MCF 10A (cell line): ENCODE results near the gene GLYATL3. TPM values are rescaled to one million over a fixed set of nuclear protein-coding genes. Genes with fewer than 3 reads are reported as not detected.
A peak's percentile ranks its signal among the peaks of the same experiment; 100 is the strongest.

Experiments used
- BruUV-seq: library from RNA; stranded (reverse); fragments of 400-500 nt; replicated peaks from 2 replicates; lab custom pipeline; 2021; lab: Mats Ljungman, UMichigan
- CTCF ChIA-PET: fragments of 300-600 bp; sonication (Branson Sonifier 250); formaldehyde crosslinking; extraction: SDS; loops from one replicate; lab custom pipeline; 2021; ENCODE audit warnings: antibody characterized with exemption, inconsistent platforms; lab: Yijun Ruan, JAX
- POLR2A ChIA-PET: fragments of 300-600, 350-650 bp; sonication (Branson Sonifier 250); formaldehyde crosslinking; extraction: SDS; loops from one replicate; lab custom pipeline; 2020; ENCODE audit warnings: antibody characterized with exemption, inconsistent platforms; lab: Yijun Ruan, JAX
- DNase-seq: peaks from one replicate; pipeline ENCODE4 v3.0.0-alpha.2; 2018; ENCODE audit not compliant: unreplicated experiment
- H3K27ac Mint-ChIP-seq: one replicate; pipeline ENCODE4 v1.8.0; 2022; ENCODE audit warnings: mild to moderate bottlenecking, low read depth, mixed read lengths; ENCODE audit not compliant: unreplicated experiment
- H3K27me3 Mint-ChIP-seq: one replicate; pipeline ENCODE4 v1.8.0; 2022; ENCODE audit warnings: mixed read lengths; ENCODE audit not compliant: insufficient read depth, unreplicated experiment
- H3K36me3 Mint-ChIP-seq: one replicate; pipeline ENCODE4 v1.8.0; 2022; ENCODE audit warnings: mild to moderate bottlenecking, moderate library complexity, mixed read lengths; ENCODE audit not compliant: insufficient read depth, unreplicated experiment
- H3K4me1 Mint-ChIP-seq: one replicate; pipeline ENCODE4 v1.8.0; 2022; ENCODE audit warnings: mixed read lengths; ENCODE audit not compliant: insufficient read depth, unreplicated experiment
- H3K4me3 Mint-ChIP-seq: one replicate; pipeline ENCODE4 v1.8.0; 2022; ENCODE audit warnings: mild to moderate bottlenecking, moderate library complexity, mixed read lengths; ENCODE audit not compliant: unreplicated experiment
- H3K9me3 Mint-ChIP-seq: one replicate; pipeline ENCODE4 v1.8.0; 2022; ENCODE audit warnings: mixed read lengths; ENCODE audit not compliant: unreplicated experiment
- CTCF ChIP-seq: fragments of 200-600 bp; IDR thresholded peaks from one replicate; pipeline ENCODE4 v1.8.0; 2022; ENCODE audit warnings: antibody characterized with exemption, mild to moderate bottlenecking; ENCODE audit not compliant: unreplicated experiment
- intact Hi-C: fragments of 100-400 bp; cut with micrococcal nuclease; formaldehyde crosslinking; loops from 2 replicates; pipeline ENCODE4 v1.14.1; 2022
- total RNA-seq: library from RNA; stranded (reverse); gene quantifications from 2 replicates; pipeline ENCODE4 v1.2.3, GENCODE V29; 2022

GLYATL3 gene
- total RNA-seq, 1 experiment from 2014 or later: not detected

- POLR2A ChIA-PET: interaction anchor here (0.6 to 3.5 kb wide), 7 partner anchors 10 to 331 kb away, joined by 3 to 23 read pairs (median 4); partner anchors contain the start of gene C6orf141
- BruUV-seq: no TSS peak
- H3K9me3 Mint-ChIP-seq: no peaks in the 10 kb centered on the region
- H3K4me1 Mint-ChIP-seq: peaks cover 6% of the 10 kb centered on the region
- H3K36me3 Mint-ChIP-seq: peaks cover 6% of the 10 kb centered on the region
- DNase-seq: peak; percentile 72
- TF ChIP-seq CTCF: peak; percentile 90
- CTCF ChIA-PET: interaction anchor here (0.5 to 6.6 kb wide), 46 partner anchors 8 to 1784 kb away, joined by 3 to 182 read pairs (median 5); partner anchors contain the start of gene C6orf141
- no peak overlapping the region for H3K27ac Mint-ChIP-seq
- intact Hi-C loops: loop anchor here (1.0 to 2.0 kb wide), 4 partner anchors 19 to 317 kb away; partner anchors contain the start of gene C6orf141
- no peaks in the 10 kb centered on the region for H3K27me3 Mint-ChIP-seq
- peak overlapping the region; percentile 31 for H3K4me3 Mint-ChIP-seq
These were observed 32.2 kb downstream of the GLYATL3 start for GRCh38 chr6:49531774-49532569.

- ChIA-PET POLR2A (interaction anchor here (1.1 to 1.9 kb wide), 2 partner anchors 15 to 17 kb away, joined by 3 to 7 read pairs; partner anchors contain the start of gene C6orf141), CTCF (interaction anchor here (0.5 to 1.4 kb wide), 4 partner anchors 35 to 998 kb away, joined by 3 to 15 read pairs (median 6); no protein-coding TSS in a partner anchor)
- Mint-ChIP-seq H3K36me3 (peaks cover 6% of the 10 kb centered on the region), H3K27ac (no peak overlapping the region), H3K4me3 (no peak overlapping the region), H3K9me3 (no peaks in the 10 kb centered on the region), H3K27me3 (no peaks in the 10 kb centered on the region), H3K4me1 (peaks cover 6% of the 10 kb centered on the region)
- DNase-seq: no peak
- no peak for TF ChIP-seq CTCF
- intact Hi-C loops: no loop called here
- no TSS peak for BruUV-seq
These were observed 36.1 kb downstream of the GLYATL3 start for GRCh38 chr6:49535795-49536194.

GRCh38 chr6:49539102-49539501 is 39.4 kb downstream of the GLYATL3 start:
- Mint-ChIP-seq H3K27me3 (no peaks in the 10 kb centered on the region), H3K9me3 (no peaks in the 10 kb centered on the region), H3K4me1 (peaks cover 8% of the 10 kb centered on the region), H3K36me3 (no peaks in the 10 kb centered on the region), H3K4me3 (no peak overlapping the region), H3K27ac (no peak overlapping the region)
- DNase-seq: no peak
- CTCF ChIA-PET: interaction anchor here (0.5 to 5.2 kb wide), 3 partner anchors 13 to 491 kb away, joined by 3 to 41 read pairs (median 4); partner anchors contain the start of gene C6orf141
- no TSS peak for BruUV-seq
- TF ChIP-seq CTCF: no peak
- intact Hi-C loops: no loop called here
- POLR2A ChIA-PET: interaction anchor here (0.7 to 5.4 kb wide), 2 partner anchors 13 to 14 kb away, joined by 4 to 216 read pairs; partner anchors contain the start of gene C6orf141

GRCh38 chr6:49540614-49541013 is 40.9 kb downstream of the GLYATL3 start:
- H3K27me3 Mint-ChIP-seq: no peaks in the 10 kb centered on the region
- no peaks in the 10 kb centered on the region for H3K36me3 Mint-ChIP-seq
- TF ChIP-seq CTCF: no peak
- BruUV-seq: no TSS peak
- H3K27ac Mint-ChIP-seq: no peak overlapping the region
- intact Hi-C loops: loop anchor here (1.0 kb wide), 2 partner anchors 10 to 16 kb away; partner anchors contain the start of gene C6orf141
- ChIA-PET POLR2A (interaction anchor here (0.7 to 5.4 kb wide), 8 partner anchors 7 to 78 kb away, joined by 3 to 216 read pairs (median 8); partner anchors contain the start of gene C6orf141), CTCF (interaction anchor here (1.1 to 5.2 kb wide), 5 partner anchors 8 to 66 kb away, joined by 4 to 41 read pairs (median 16); partner anchors contain the start of gene C6orf141)
- no peak overlapping the region for H3K4me3 Mint-ChIP-seq
- H3K4me1 Mint-ChIP-seq: peaks cover 8% of the 10 kb centered on the region
- H3K9me3 Mint-ChIP-seq: no peaks in the 10 kb centered on the region
- no peak for DNase-seq
